Psoas muscle (tissue), 8 donors: ENCODE measurements around the gene CAPN3. TPM values are rescaled to one million over a fixed set of nuclear protein-coding genes. Genes with fewer than 3 reads are reported as not detected.

ENCODE experiments used
- ATAC-seq, 4 donors: fragments of 200-7000 bp; cut with Tn5 transposase; one replicate each; pipeline ENCODE4 v1.9.1; 2020; ENCODE audit warnings: moderate library complexity in 3 of 4, mild to moderate bottlenecking in 2 of 4
- DNase-seq, 2 donors: peaks; one replicate each; pipeline ENCODE4 v3.0.0-alpha.2; 2020
- H3K27ac ChIP-seq: fragments of 200-600 bp; one replicate; pipeline ENCODE4 v1.8.0; 2022
- H3K27me3 ChIP-seq, 3 donors: fragments of 200-600 bp in 1 of 3; one replicate each; pipeline versions ENCODE4 v1.6.1 to v1.8.0; 2013 to 2022; ENCODE audit warnings: low read length in 2 of 3, mild to moderate bottlenecking in 2 of 3, moderate library complexity in 1 of 3; ENCODE audit not compliant: insufficient read depth in 3 of 3
- H3K36me3 ChIP-seq, 2 donors: fragments of 200-600 bp in 1 of 2; one replicate each; pipeline versions ENCODE4 v1.6.1 to v1.8.0; 2013 to 2022; ENCODE audit warnings: low read depth in 1 of 2, mild to moderate bottlenecking in 1 of 2, moderate library complexity in 1 of 2; ENCODE audit not compliant: insufficient read depth in 1 of 2
- H3K4me1 ChIP-seq: fragments of 200-600 bp; one replicate; pipeline ENCODE4 v1.8.0; 2022
- H3K4me3 ChIP-seq: fragments of 200-600 bp; one replicate; pipeline ENCODE4 v1.8.0; 2022; ENCODE audit warnings: mild to moderate bottlenecking
- H3K9me3 ChIP-seq: fragments of 200-600 bp; one replicate; pipeline ENCODE4 v1.8.0; 2022
- CTCF ChIP-seq: fragments of 200-600 bp; IDR thresholded peaks from one replicate; pipeline ENCODE4 v1.8.0; 2022; ENCODE audit warnings: antibody characterized with exemption
- WGBS, 3 donors: extraction: QIAGEN DNeasy Blood & Tissue Kit; methylation state at CpG; one replicate each; pipeline versions ENCODE4 v1.1.6 to v1.1.7; 2013; 5-methylcytosine and 5-hydroxymethylcytosine counted together
- intact Hi-C, 2 donors: fragments of 100-400 bp; cut with DNase I; formaldehyde crosslinking; loops; one replicate each; pipeline versions ENCODE4 v1.11.0 to v1.14.2; 2022
- polyA plus RNA-seq, 3 donors: library from polyadenylated mRNA; stranded (reverse); fragments of 200-250 nt; gene quantifications; one replicate each; pipeline ENCODE4 v1.2.3, GENCODE V29; 2013
- total RNA-seq, 4 donors: library from RNA; stranded (reverse); fragmentation: NEBNext Ultra II Directional in 2 of 4; extraction: Animal tissue kit (Norgen Biotek cat#: 25700) in 2 of 4; gene quantifications; one replicate each; pipeline versions ENCODE4 v1.2.1 to v1.2.4, GENCODE V29; 2021 to 2023
- donor health status: healthy with polysubstance abuse.
- donor health status: DM: no; HTN: no; CAD: no; lungs with moderate emphysema.
- donor health status: Bipolar disorder and iron deficiency.
- donor health status: healthy.
- donor health status: DM: yes; HTN: yes; CAD: no.
- donor health status: DM: no; HTN: no; CAD: no.
- donor health status: DM: no; HTN: no; CAD: no.
- donor health status: DM: yes; HTN: yes; CAD: no.

Gene CAPN3
- total and polyA plus RNA-seq, 7 donors = 114 to 413 (median 216) TPM

- Histone ChIP-seq H3K4me1 (peaks cover 12% of the 10 kb centered on the region), H3K36me3 (peaks cover 0 to 94% of the 10 kb centered on the region in 2 donors), H3K9me3 (no peaks in the 10 kb centered on the region), H3K4me3 (no peak overlapping the region), H3K27ac (peak overlapping the region; percentile 82), H3K27me3 (no peaks in the 10 kb centered on the region)
- ATAC-seq (peak; percentile 73 to 90 (median 86)), DNase-seq (peak; percentile 36 to 75)
- intact Hi-C loops = no loop called here
- no peak for TF ChIP-seq CTCF
- WGBS, 3 donors = 33 to 62% (median 45%) methylated on average over 12 of the region's 12 CpGs
These were observed 45.3 kb downstream of the CAPN3 start for GRCh38 chr15:42404461-42405235.

DNA sequence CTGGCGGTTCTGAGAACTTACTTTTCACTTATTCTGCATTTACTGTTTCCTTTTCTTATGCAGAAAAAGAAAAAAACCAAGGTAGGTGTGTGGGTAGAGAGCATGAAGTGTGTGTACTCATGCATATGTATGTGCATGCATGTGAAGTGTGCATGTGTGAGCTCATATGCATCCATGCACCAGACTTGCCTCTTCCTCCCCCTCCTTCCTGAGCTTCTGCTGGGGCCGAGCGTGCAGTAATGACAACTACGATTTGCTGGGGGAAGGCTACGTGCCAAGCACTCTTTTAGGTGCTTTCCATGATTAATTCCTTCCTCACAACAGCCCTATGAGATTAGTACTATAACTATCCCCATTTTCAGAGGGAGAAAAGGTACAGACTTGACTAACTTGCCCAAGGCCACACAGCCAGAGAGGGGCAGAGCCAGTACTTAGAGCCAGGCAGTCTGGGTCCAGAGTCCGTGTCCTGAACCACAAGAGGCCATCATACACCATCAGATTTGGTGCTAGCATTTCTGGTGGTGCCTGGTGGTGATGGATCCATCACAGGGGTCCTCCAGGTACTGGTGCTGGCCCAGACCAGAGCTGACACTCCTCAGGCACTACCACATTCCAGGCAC lies 46.7 kb downstream of the CAPN3 start:
- Histone ChIP-seq H3K4me1 (peaks cover 12% of the 10 kb centered on the region), H3K27me3 (no peaks in the 10 kb centered on the region), H3K27ac (peak overlapping the region; percentile 23), H3K9me3 (no peaks in the 10 kb centered on the region), H3K4me3 (no peak overlapping the region), H3K36me3 (peaks cover 1 to 94% of the 10 kb centered on the region in 2 donors)
- 54 to 63% (median 61%) methylated on average over 6 of the region's 6 CpGs for WGBS, 3 donors
- ATAC-seq = no peak
- no peak for DNase-seq
- intact Hi-C loops = no loop called here
- TF ChIP-seq CTCF = no peak

DNA sequence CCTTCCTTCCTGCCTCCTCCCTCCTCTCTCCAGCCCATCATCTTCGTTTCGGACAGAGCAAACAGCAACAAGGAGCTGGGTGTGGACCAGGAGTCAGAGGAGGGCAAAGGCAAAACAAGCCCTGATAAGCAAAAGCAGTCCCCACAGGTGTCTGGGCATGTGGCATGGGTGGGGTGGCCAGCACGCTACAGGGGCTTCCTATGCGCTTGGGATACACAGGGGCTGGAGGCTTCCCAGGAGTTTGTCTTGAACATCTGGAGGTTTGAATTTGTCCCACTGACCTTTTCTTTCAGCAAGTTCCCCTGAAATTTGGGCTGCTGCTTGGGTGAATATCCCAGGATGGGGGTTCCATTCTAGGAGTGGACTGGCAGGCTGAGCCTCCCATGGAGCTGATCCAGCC lies 48.9 kb downstream of the CAPN3 start:
- no peak overlapping the region for H3K4me3 ChIP-seq
- peaks cover 12% of the 10 kb centered on the region for H3K4me1 ChIP-seq
- H3K36me3 ChIP-seq = peaks cover 4 to 94% of the 10 kb centered on the region in 2 donors
- ATAC-seq (no peak), DNase-seq (no peak)
- no peak for TF ChIP-seq CTCF
- H3K27ac ChIP-seq = no peak overlapping the region
- intact Hi-C loops = no loop called here
- 73 to 76% (median 73%) methylated on average over 4 of the region's 4 CpGs for WGBS, 3 donors
- H3K9me3 ChIP-seq = no peaks in the 10 kb centered on the region
- H3K27me3 ChIP-seq = no peaks in the 10 kb centered on the region

- ATAC-seq = no peak
- no peak overlapping the region for H3K4me3 ChIP-seq
- H3K9me3 ChIP-seq = no peaks in the 10 kb centered on the region
- no peaks in the 10 kb centered on the region for H3K27me3 ChIP-seq
- H3K36me3 ChIP-seq = peaks cover 4 to 93% of the 10 kb centered on the region in 2 donors
- no peak overlapping the region for H3K27ac ChIP-seq
- peaks cover 11% of the 10 kb centered on the region for H3K4me1 ChIP-seq
- no peak for TF ChIP-seq CTCF
- DNase-seq = no peak
- intact Hi-C loops = no loop called here
- 69 to 74% (median 73%) methylated on average over 9 of the region's 9 CpGs for whole genome bisulfite sequencing, 3 donors
These were observed 49.7 kb downstream of the CAPN3 start for GRCh38 chr15:42409011-42409410.
